Adrenal gland (tissue), 12 donors: ENCODE results near the gene PLEKHH1. TPM values are rescaled to one million over a fixed set of nuclear protein-coding genes. Genes with fewer than 3 reads are reported as not detected.
"Not testable (repeated sequence)": the region's sequence is repeated elsewhere in the genome, so short reads cannot be mapped to it uniquely, and the experiment has no call there.

Experiments used
- DNase-seq, 7 donors: peaks; one replicate each; pipeline ENCODE4 v3.0.0-alpha.2; 2019 to 2020
- H3K27ac ChIP-seq, 5 donors: fragments of 200-600 bp; sonication (generic) in 4 of 5; 1 replicate in 3 of 5; 2 replicates in 2 of 5; pipeline versions ENCODE4 v1.5.1 to v1.8.0; 2016 to 2020; ENCODE audit warnings: mild to moderate bottlenecking in 1 of 5
- H3K27me3 ChIP-seq: fragments of 200-600 bp; 2 replicates; pipeline ENCODE4 v1.8.0; 2021
- H3K36me3 ChIP-seq, 2 donors: fragments of 200-600 bp; replicated peaks in 1 of 2; 1 replicate in 1 of 2; 2 replicates in 1 of 2; pipeline versions ENCODE4 v1.5.1 to v1.8.0; 2018 to 2022
- H3K4me1 ChIP-seq, 2 donors: fragments of 200-600 bp; replicated peaks in 1 of 2; 1 replicate in 1 of 2; 2 replicates in 1 of 2; pipeline versions ENCODE4 v1.5.1 to v1.8.0; 2018 to 2021
- H3K4me3 ChIP-seq, 4 donors: fragments of 200-600 bp; sonication (generic) in 3 of 4; one replicate each; pipeline ENCODE4 v1.5.1; 2016 to 2018
- H3K9me3 ChIP-seq, 3 donors: fragments of 200-600 bp; sonication (generic) in 1 of 3; replicated peaks in 1 of 3; 1 replicate in 2 of 3; 2 replicates in 1 of 3; pipeline versions ENCODE4 v1.5.1 to v1.8.0; 2016 to 2021
- CTCF ChIP-seq, 6 experiments: fragments of 450-650 bp in 4 of 6; fragments of 200-600 bp in 2 of 6; sonication (generic) in 1 of 6; IDR thresholded peaks; 1 replicate in 5 of 6; 2 replicates in 1 of 6; pipeline versions ENCODE4 v1.5.1 to v1.8.0; 2016 to 2021; ENCODE audit warnings: antibody characterized with exemption in 6 of 6, mild to moderate bottlenecking in 2 of 6, moderate library complexity in 1 of 6
- POLR2A ChIP-seq, 2 donors: fragments of 450-650 bp; IDR thresholded peaks; one replicate each; pipeline ENCODE4 v1.6.1; 2017; ENCODE audit warnings: antibody characterized with exemption in 2 of 2, mild to moderate bottlenecking in 2 of 2, moderate library complexity in 1 of 2
- WGBS, 4 donors: extraction: QIAGEN DNeasy Blood & Tissue Kit in 2 of 4; methylation state at CpG; one replicate each; pipeline versions ENCODE4 v1.1.5 to v1.1.7; 2013 to 2017; 5-methylcytosine and 5-hydroxymethylcytosine counted together
- intact Hi-C, 2 donors: fragments of 100-400 bp; cut with DNase I; formaldehyde crosslinking; loops; one replicate each; pipeline versions ENCODE4 v1.14.1 to v1.15.0; 2022 to 2023
- polyA plus RNA-seq, 3 donors: library from polyadenylated mRNA; stranded (reverse); fragments of 200-250 nt in 2 of 3; fragments of 350-450 nt in 1 of 3; fragmentation: Illumina TruSeq in 1 of 3; extraction: RNeasy Lipid Tissue Mini Kit (QIAGEN cat#74804) in 1 of 3; gene quantifications; one replicate each; pipeline ENCODE4 v1.2.3, GENCODE V29; 2013 to 2014
- total RNA-seq, 9 donors: library from RNA; depleted of rRNA in 4 of 9; stranded (reverse); fragments of >200 nt in 4 of 9; fragments of 120-200 nt in 1 of 9; fragmentation: NEBNext Ultra II Directional in 1 of 9; extraction: Animal tissue kit (Norgen Biotek cat#: 25700) in 1 of 9; gene quantifications; one replicate each; pipeline versions ENCODE4 v1.1.0 to v1.2.4, GENCODE V29; 2013 to 2023
- donor health status: healthy with polysubstance abuse.
- donor health status: Bipolar disorder and iron deficiency.
- donor health status: DM: yes; HTN: yes; CAD: no.
- donor health status: DM: no; HTN: no; CAD: no.
- donor health status: DM: no; HTN: no; CAD: no.
- donor health status: DM: yes; HTN: yes; CAD: no.

The PLEKHH1 gene
- total and polyA plus RNA-seq, 12 donors, result 8.3 to 50.4 (median 20.2) TPM

GRCh38 chr14:67586369-67586768, 53.3 kb downstream of the PLEKHH1 start:
- 70 to 80% (median 72%) methylated on average over 4 of the region's 4 CpGs for WGBS, 4 donors
- H3K27me3 ChIP-seq, result no peaks in the 10 kb centered on the region
- H3K36me3 ChIP-seq, result peaks cover 0 to 44% of the 10 kb centered on the region in 2 donors
- TF ChIP-seq CTCF (IDR thresholded peaks at IDR 0.05) (no peak), POLR2A (IDR thresholded peaks at IDR 0.05) (no peak)
- no peak overlapping the region for H3K4me3 ChIP-seq
- H3K9me3 ChIP-seq, result no peaks in the 10 kb centered on the region
- intact Hi-C loops, result no loop called here
- H3K4me1 ChIP-seq, result no peaks in the 10 kb centered on the region
- peak in 1 of 7 donors; percentile 46 for DNase-seq
- no peak overlapping the region for H3K27ac ChIP-seq

- no peak overlapping the region for H3K4me3 ChIP-seq
- no peaks in the 10 kb centered on the region for H3K9me3 ChIP-seq
- WGBS, 4 donors, result 38 to 89% (median 56%) methylated on average over 2 of the region's 2 CpGs
- H3K36me3 ChIP-seq, result peaks cover 0 to 62% of the 10 kb centered on the region in 2 donors
- intact Hi-C loops, result no loop called here
- DNase-seq, result no peak
- no peaks in the 10 kb centered on the region for H3K27me3 ChIP-seq
- TF ChIP-seq POLR2A (IDR thresholded peaks at IDR 0.05) (no peak), CTCF (IDR thresholded peaks at IDR 0.05) (no peak)
- H3K4me1 ChIP-seq, result no peaks in the 10 kb centered on the region
- H3K27ac ChIP-seq, result no peak overlapping the region
These were observed 56.2 kb downstream of the PLEKHH1 start for GRCh38 chr14:67589204-67589770.

- H3K4me1 ChIP-seq, H3K27me3 ChIP-seq, H3K9me3 ChIP-seq, H3K4me3 ChIP-seq, intact Hi-C loops, H3K27ac ChIP-seq, DNase-seq: not testable (repeated sequence)
- WGBS, 4 donors, result 0 to 41% (median 0%) methylated on average over 1 of the region's 1 CpG
- peaks cover 0 to 40% of the 10 kb centered on the region in 2 donors for H3K36me3 ChIP-seq
These were observed 60.6 kb downstream of the PLEKHH1 start for GRCh38 chr14:67593650-67594049.

GRCh38 chr14:67595392-67595791, 62.3 kb downstream of the PLEKHH1 start:
- 91 to 94% (median 92%) methylated on average over 2 of the region's 2 CpGs for WGBS, 4 donors
- peaks cover 9 to 10% of the 10 kb centered on the region in 2 donors for H3K4me1 ChIP-seq
- intact Hi-C loops, result no loop called here

More at GRCh38 chr14:67595392-67595791, 62.3 kb downstream of the PLEKHH1 start:
- no peaks in the 10 kb centered on the region for H3K27me3 ChIP-seq
- DNase-seq, result no peak
- no peaks in the 10 kb centered on the region for H3K9me3 ChIP-seq
- H3K27ac ChIP-seq, result no peak overlapping the region
- H3K4me3 ChIP-seq, result no peak overlapping the region
- TF ChIP-seq POLR2A (IDR thresholded peaks at IDR 0.05), result no peak
- no peak for TF ChIP-seq CTCF (IDR thresholded peaks at IDR 0.05)
- H3K36me3 ChIP-seq, result peaks cover 0 to 25% of the 10 kb centered on the region in 2 donors
